NCI-H1417 treated with DMSO at 0.1 percent for 48 hours (cell line): Measurements from ENCODE around the gene GALNT14.

ENCODE experiments used
- DNase-seq: peaks from one replicate; lab custom pipeline; 2025; lab: John Stamatoyannopoulos, UW

The GALNT14 gene

GRCh38 chr2:31008561-31009114 lies 129.6 kb downstream of the GALNT14 start:
- DNase-seq, result peak; percentile 98

DNA sequence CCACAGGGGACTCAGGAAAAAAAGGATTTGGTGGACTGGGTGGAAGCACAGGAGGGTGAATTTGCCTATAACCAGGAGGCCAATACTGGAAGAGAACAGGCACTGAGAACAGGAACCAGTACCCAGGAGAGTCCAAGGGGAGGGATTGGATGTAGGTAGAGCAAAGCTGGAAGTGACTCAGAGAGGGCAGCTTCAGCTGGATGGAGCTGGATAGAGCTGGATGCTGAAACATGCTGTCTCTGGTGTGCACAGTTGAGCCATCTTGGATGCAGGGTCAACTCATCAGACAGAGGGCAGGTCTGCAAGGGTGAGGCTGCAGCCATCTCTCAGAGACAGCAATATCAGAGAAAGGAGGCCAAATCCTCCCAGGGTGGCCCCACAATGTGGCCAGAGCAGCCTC lies 134.0 kb downstream of the GALNT14 start:
- DNase-seq, result no peak

DNA sequence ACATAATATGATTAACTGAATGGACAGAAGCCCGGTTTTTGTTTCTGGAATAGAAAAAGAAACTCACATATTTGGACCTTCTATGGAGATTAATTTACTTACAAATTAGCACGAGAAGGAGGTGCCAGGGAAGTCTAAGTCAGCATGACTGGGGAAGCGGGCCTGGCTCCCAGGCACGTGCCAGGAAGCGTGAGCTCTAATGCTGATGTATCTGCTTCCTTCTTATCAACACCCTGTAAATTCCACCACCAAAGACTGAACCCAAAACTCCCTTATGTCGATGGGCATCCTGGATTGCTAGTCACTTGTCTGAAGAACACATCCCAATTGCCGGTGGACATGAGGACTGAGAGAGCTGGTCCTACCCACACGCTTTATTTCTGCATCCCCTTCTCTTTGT lies 134.5 kb downstream of the GALNT14 start:
- no peak for DNase-seq

- DNase-seq, result no peak
These were observed 135.6 kb downstream of the GALNT14 start for GRCh38 chr2:31002537-31003150.

- no peak for DNase-seq
These were observed 137.3 kb downstream of the GALNT14 start for GRCh38 chr2:31000970-31001369.

DNA sequence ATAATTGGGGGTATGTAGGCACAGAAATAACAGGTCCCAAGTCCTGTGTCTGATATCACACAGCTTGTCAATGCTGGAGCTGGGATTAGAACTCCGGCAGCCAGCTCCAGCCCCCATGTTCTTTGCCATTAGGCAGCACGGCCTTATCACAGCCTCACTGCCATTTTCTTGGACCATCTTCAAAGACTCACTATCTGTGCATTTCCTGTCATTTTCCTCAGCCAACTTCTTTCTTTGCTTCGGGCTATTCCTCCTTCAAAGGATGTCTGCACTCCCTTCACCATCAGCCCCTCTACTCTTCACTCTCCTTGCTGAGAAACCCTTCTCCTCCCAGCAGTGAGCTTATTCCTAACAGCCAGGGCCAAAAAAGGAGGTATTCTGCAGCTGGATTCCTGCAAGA lies 139.6 kb downstream of the GALNT14 start:
- no peak for DNase-seq

DNA sequence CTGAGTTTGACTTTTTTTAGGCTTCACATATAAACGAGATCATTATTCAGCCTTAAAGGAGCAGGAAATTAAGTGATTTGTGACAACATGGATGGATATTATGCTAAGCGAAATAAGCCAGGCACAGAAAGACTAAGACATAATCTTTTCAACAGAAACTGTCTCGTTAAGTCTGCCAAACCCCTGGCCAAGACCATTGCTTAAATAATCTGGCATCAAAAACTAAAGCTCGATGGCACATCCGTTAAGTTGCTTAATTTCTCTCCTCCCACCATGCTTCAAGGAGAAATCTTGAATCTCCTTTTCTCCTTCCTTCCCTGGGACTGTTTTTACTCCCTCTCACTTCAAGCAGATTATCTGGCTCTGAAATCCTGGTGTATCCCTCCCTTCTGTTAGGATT lies 140.3 kb downstream of the GALNT14 start:
- DNase-seq, result no peak

- no peak for DNase-seq
These were observed 143.8 kb downstream of the GALNT14 start for GRCh38 chr2:30994227-30995056.

DNA sequence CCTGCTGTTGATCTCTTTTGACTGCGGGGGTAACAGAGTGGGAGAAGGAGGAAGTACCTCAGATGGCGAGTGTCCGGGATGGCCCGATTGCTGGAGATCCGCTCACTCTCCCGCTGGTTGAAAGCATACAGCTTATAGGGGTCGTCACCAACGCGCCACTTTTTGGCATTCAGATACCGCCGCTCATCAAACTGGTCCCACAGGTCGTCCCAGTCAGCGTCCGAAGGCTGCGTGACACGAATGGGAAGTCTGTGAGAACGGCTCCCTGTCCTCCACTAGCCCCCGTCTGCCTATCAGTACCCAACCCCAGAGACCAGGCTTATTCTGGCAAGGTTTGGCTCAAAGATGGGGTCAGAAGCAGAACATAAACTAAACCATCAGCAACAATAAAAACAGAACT lies 145.5 kb downstream of the GALNT14 start:
- DNase-seq, result no peak

DNA sequence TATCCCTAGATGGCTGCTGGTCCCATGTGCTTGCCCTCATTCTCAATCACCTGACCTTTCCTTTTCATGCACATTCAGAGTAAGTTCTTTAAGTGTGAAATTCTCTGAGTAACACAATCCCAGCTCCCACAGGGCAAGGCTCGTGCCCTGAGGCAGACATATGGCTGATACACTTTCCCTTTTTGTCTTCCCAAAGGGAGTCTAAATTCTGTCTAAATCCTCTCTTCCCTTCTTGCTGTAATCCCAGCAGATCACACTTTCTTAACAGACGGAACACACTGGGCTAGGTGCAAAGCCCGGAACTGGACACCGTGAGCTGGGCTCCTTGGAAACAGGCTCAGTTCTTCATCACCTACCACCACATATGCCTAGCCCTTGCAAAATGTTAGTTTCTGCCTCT lies 147.6 kb downstream of the GALNT14 start:
- no peak for DNase-seq

DNA sequence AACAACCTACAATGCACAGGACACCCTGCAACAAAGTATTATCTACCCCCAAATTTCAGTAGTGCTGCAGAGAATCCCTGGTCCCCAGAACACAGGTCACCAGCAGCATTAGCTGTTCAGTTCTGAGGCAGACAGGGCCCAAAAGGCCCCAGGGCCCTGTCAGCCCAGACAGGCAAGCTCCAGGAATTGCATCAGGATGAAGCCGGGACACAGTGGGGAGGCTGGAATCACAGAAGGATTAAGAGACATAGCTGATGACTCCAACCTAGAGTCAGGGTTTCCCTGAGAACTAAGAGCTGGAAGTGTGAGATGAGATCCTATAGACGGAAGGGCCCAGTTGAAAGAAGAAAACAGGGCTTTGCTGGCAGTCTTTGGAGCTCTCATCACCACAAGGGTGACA lies 148.1 kb downstream of the GALNT14 start:
- no peak for DNase-seq

- DNase-seq, result no peak
These were observed 148.5 kb downstream of the GALNT14 start for GRCh38 chr2:30989746-30990145.

DNA sequence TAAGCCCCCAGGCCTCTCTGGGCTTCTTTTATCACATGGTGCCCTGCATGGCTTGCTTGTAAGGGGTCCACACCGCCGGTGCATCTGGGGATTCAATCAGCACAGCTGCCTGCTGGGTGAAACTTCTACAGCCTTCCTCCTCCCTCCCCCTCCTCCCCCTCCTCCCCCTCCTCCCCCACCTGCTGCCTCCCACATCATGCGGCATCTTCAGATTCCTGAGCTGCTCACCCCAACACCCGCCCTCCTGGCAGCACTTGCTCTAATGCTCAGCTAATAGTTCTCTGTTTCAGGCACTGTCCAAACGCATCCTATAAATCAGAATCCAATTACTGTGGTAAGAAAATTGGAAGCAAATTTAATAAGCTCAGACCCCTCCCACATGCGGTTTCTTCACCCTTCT lies 150.7 kb downstream of the GALNT14 start:
- no peak for DNase-seq

DNA sequence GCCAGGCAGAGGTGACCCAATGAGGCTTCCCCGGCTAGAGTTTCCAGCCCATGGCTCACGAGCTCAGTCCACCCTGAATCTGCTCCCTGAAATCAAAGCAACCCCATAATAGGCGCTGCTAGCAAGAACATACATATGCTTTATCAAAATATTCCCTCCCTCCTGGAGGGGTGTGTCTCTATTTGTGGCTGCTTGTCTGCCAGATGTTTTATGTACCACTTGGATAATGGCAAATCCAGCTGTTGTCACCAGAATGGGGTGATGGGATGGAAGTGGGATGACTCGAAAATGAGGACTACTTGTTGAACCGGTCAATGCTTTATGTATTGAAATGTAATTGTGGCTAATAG lies 152.0 kb downstream of the GALNT14 start:
- DNase-seq, result no peak

- DNase-seq, result no peak
These were observed 152.6 kb downstream of the GALNT14 start for GRCh38 chr2:30985493-30986230.

DNA sequence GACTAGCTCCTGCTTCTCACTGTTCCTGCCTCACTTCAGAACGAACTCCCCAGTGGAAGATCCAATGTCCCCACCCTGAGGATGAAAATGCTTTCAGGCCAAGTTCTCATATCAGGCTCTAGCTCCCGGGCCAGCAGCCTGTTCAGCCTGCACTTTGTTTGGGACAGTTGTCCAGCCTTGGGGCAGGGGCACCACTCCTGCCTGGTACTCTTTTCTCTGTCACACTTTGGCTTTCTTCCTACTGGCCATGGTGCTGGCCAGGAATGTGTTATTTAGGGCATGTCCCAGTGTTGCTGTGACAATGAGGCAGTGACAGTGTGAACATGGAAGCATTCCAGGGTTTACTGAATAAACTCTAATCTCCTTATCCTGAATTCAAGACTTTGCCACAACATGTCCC lies 154.1 kb downstream of the GALNT14 start:
- no peak for DNase-seq

DNA sequence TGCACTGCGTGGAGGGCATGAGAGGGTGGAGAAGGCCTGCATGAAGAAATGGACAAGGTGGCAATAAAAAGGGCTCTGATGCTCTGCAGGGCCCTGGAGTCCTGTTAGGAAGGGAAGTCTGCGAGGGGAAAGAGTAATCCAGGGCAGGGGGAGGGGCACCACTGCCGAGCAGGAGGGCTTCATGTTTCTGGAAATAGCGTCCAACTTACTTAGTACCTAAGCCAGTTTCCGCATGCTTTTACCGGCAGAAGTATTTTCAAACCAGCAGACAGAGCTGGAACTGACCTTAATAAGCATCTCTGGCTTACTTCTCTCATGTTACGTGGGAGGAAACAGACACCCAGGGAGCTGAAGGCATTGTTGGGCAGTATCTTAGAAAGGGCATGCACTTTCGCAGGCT lies 156.7 kb downstream of the GALNT14 start:
- DNase-seq, result no peak

GRCh38 chr2:30981096-30981495 lies 157.1 kb downstream of the GALNT14 start:
- no peak for DNase-seq

GRCh38 chr2:30979822-30980245 lies 158.4 kb downstream of the GALNT14 start:
- DNase-seq, result no peak

DNA sequence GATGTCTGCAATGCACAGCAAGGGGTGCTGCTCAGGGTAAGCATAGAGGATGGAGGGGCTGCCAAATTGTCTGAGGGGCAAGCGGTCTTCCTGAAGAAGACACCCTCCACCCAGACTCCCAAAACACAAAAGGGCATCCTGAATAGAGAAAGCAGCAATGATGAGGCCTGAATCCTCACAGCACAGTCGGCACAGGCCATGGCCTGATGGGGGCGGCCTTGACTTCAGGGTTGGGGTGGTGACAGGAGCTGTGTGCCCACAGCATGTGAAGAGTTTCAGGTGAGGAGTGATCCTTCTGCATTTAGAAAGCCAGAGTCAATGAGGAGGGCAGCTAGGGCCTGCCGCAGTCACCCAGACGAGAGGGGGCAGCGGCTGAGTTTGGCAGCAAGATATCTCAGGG lies 159.4 kb downstream of the GALNT14 start:
- no peak for DNase-seq

DNA sequence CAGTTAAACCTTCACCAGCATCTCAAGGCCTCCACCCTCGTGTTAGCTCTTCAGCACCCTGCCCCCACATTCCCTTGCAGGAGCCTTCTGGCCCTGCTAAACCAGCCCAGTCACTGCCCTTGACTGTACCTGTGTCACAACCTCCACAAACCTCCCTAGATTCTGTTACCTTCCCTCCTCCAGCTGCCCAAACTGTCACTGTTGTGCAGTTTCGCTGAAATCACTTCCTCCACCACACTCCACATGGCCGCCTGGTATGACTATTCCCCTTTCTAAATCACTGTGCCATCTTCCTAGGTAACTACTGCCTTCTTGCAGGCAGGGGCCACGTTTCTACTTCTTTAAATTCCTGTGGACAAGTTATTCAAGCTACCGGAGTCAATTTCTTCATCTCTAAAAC lies 160.2 kb downstream of the GALNT14 start:
- DNase-seq, result no peak

DNA sequence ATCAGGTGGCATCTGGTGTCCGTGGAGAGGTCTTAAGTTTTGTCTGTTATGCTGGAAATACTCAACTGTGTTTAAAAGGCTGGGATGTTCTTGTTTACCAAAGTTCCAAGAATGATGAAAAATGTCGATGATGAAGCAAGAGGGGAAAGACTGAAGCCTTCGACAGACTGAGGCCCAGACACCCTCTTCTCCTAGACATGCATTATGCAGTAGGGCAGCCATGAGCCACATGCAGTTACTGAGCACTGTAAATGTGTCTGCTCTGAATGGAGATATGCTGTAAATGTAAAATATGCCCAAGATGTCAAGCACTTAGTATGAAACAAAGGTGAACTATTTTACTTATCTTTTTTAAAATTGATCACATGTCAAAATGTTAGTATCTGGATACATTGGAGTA lies 163.1 kb downstream of the GALNT14 start:
- no peak for DNase-seq

GRCh38 chr2:30974554-30974953 lies 163.7 kb downstream of the GALNT14 start:
- no peak for DNase-seq
